CD4-positive, alpha-beta memory T cell (primary cell): ENCODE measurements around the gene EIF4H. TPM values are rescaled to one million over a fixed set of nuclear protein-coding genes. Genes with fewer than 3 reads are reported as not detected.

Experiments used
- CTCF ChIA-PET: fragments of 350-600 bp; sonication (Branson Sonifier 250); formaldehyde crosslinking; loops from one replicate; lab custom pipeline; 2021; ENCODE audit warnings: inconsistent platforms; ENCODE audit not compliant: partially characterized antibody; lab: Charles Lee
- POLR2A ChIA-PET: fragments of 350-600 bp; sonication (Branson Sonifier 250); formaldehyde crosslinking; loops from one replicate; lab custom pipeline; 2021; ENCODE audit not compliant: partially characterized antibody; lab: Charles Lee
- DNase-seq, 5 donors: peaks; one replicate each; pipeline versions ENCODE4 v3.0.0 to v3.0.0-alpha.2; 2020 to 2022; ENCODE audit warnings: mixed read lengths in 1 of 5
- H3K27ac ChIP-seq: one replicate; pipeline ENCODE4 v1.7.0; 2013; ENCODE audit warnings: low read depth, low read length
- H3K27me3 ChIP-seq: 2 replicates; pipeline ENCODE4 v1.7.0; 2013; ENCODE audit warnings: mild to moderate bottlenecking, low read length, moderate library complexity; ENCODE audit not compliant: insufficient read depth
- H3K36me3 ChIP-seq: 2 replicates; pipeline ENCODE4 v1.7.0; 2013; ENCODE audit warnings: mild to moderate bottlenecking, low read length, moderate library complexity; ENCODE audit not compliant: insufficient read depth
- H3K4me1 ChIP-seq: 2 replicates; pipeline ENCODE4 v1.7.0; 2013; ENCODE audit warnings: mild to moderate bottlenecking, low read length, moderate library complexity; ENCODE audit not compliant: insufficient read depth
- H3K4me3 ChIP-seq, 2 donors: one replicate each; pipeline ENCODE4 v1.7.0; 2013; ENCODE audit warnings: low read length in 2 of 2, mild to moderate bottlenecking in 1 of 2
- H3K9me3 ChIP-seq, 2 donors: one replicate each; pipeline ENCODE4 v1.7.0; 2013; ENCODE audit warnings: low read length in 2 of 2, control low read depth in 1 of 2; ENCODE audit not compliant: control insufficient read depth in 1 of 2
- H3K27ac Mint-ChIP-seq, 7 donors: one replicate each; pipeline ENCODE4 v1.8.0; 2020 to 2021; ENCODE audit warnings: mixed read lengths in 7 of 7, mild to moderate bottlenecking in 6 of 7, inconsistent platforms in 3 of 7, moderate library complexity in 3 of 7
- H3K27me3 Mint-ChIP-seq, 2 donors: one replicate each; pipeline ENCODE4 v1.8.0; 2020 to 2021; ENCODE audit warnings: mixed read lengths in 2 of 2
- H3K36me3 Mint-ChIP-seq, 2 donors: one replicate each; pipeline ENCODE4 v1.8.0; 2020 to 2021; ENCODE audit warnings: mixed read lengths in 2 of 2, inconsistent platforms in 1 of 2, mild to moderate bottlenecking in 1 of 2
- H3K4me1 Mint-ChIP-seq, 4 donors: one replicate each; pipeline ENCODE4 v1.8.0; 2020 to 2021; ENCODE audit warnings: mixed read lengths in 4 of 4, mild to moderate bottlenecking in 1 of 4
- H3K4me3 Mint-ChIP-seq, 8 donors: one replicate each; pipeline ENCODE4 v1.8.0; 2020 to 2021; ENCODE audit warnings: mixed read lengths in 8 of 8, mild to moderate bottlenecking in 7 of 8, moderate library complexity in 6 of 8, inconsistent platforms in 3 of 8
- H3K9me3 Mint-ChIP-seq, 8 donors: one replicate each; pipeline ENCODE4 v1.8.0; 2020 to 2021; ENCODE audit warnings: mixed read lengths in 8 of 8, mild to moderate bottlenecking in 5 of 8, inconsistent platforms in 3 of 8, moderate library complexity in 1 of 8
- intact Hi-C: fragments of 100-400 bp; cut with micrococcal nuclease; formaldehyde crosslinking; loops from one replicate; pipeline ENCODE4 v1.15.1; 2023
- polyA plus RNA-seq, 2 donors: library from polyadenylated mRNA; unstranded; fragments of 300-500 nt; fragmentation: Illumina TruSeq; gene quantifications; one replicate each; pipeline ENCODE4 v1.2.3, GENCODE V29; 2021
- total RNA-seq, 2 experiments: library from RNA; stranded (reverse); gene quantifications; one replicate each; pipeline ENCODE4 v1.2.3, GENCODE V29; 2021

EIF4H gene
- total and polyA plus RNA-seq, 4 experiments from 2014 or later: 167 to 316 (median 196) TPM

- Histone ChIP-seq H3K9me3 (no peaks in the 10 kb centered on the region), H3K36me3 (peaks cover 12% of the 10 kb centered on the region), H3K27me3 (no peaks in the 10 kb centered on the region), H3K4me1 (no peaks in the 10 kb centered on the region), H3K27ac (no peak overlapping the region), H3K4me3 (no peak overlapping the region)
- no peak overlapping the region for H3K4me3 Mint-ChIP-seq
- ChIA-PET POLR2A (no interaction called here), CTCF (interaction anchor here (0.6 kb wide), 1 partner anchor 20 kb away, joined by 3 read pairs; no protein-coding TSS in a partner anchor)
- peaks cover 16 to 17% of the 10 kb centered on the region in 2 donors for H3K36me3 Mint-ChIP-seq
- no peaks in the 10 kb centered on the region for H3K9me3 Mint-ChIP-seq
- H3K4me1 Mint-ChIP-seq: peaks cover 3 to 9% (median 5%) of the 10 kb centered on the region in 4 donors
- no peak for DNase-seq
- no peaks in the 10 kb centered on the region for H3K27me3 Mint-ChIP-seq
- intact Hi-C loops: no loop called here
- peak overlapping the region in 5 of 7 donors; percentile 19 to 81 (median 42) for H3K27ac Mint-ChIP-seq
These were observed 52.5 kb downstream of the EIF4H start for GRCh38 chr7:74226633-74227032.

GRCh38 chr7:74228951-74229900 lies 55.1 kb downstream of the EIF4H start:
- H3K9me3 Mint-ChIP-seq: no peaks in the 10 kb centered on the region
- H3K4me3 Mint-ChIP-seq: no peak overlapping the region
- H3K36me3 Mint-ChIP-seq: peaks cover 20 to 22% of the 10 kb centered on the region in 2 donors
- Histone ChIP-seq H3K27ac (no peak overlapping the region), H3K4me1 (no peaks in the 10 kb centered on the region), H3K4me3 (no peak overlapping the region), H3K9me3 (no peaks in the 10 kb centered on the region), H3K27me3 (no peaks in the 10 kb centered on the region), H3K36me3 (peaks cover 12% of the 10 kb centered on the region)
- peaks cover 3 to 6% (median 4%) of the 10 kb centered on the region in 4 donors for H3K4me1 Mint-ChIP-seq
- CTCF ChIA-PET: no interaction called here
- no peak for DNase-seq
- H3K27me3 Mint-ChIP-seq: no peaks in the 10 kb centered on the region
- POLR2A ChIA-PET: interaction anchor here (0.5 kb wide), 1 partner anchor 106 kb away, joined by 4 read pairs; no protein-coding TSS in a partner anchor
- intact Hi-C loops: no loop called here
- H3K27ac Mint-ChIP-seq: peak overlapping the region in 1 of 7 donors; percentile 35

GRCh38 chr7:74230446-74231231 lies 56.5 kb downstream of the EIF4H start:
- Mint-ChIP-seq H3K9me3 (no peaks in the 10 kb centered on the region), H3K27me3 (no peaks in the 10 kb centered on the region), H3K27ac (no peak overlapping the region), H3K4me3 (no peak overlapping the region), H3K36me3 (peaks cover 29 to 34% of the 10 kb centered on the region in 2 donors), H3K4me1 (peaks cover 3 to 6% (median 4%) of the 10 kb centered on the region in 4 donors)
- DNase-seq: no peak
- Histone ChIP-seq H3K4me1 (no peaks in the 10 kb centered on the region), H3K9me3 (no peaks in the 10 kb centered on the region), H3K4me3 (no peak overlapping the region), H3K27me3 (no peaks in the 10 kb centered on the region), H3K36me3 (peaks cover 12% of the 10 kb centered on the region), H3K27ac (no peak overlapping the region)
- intact Hi-C loops: no loop called here
- CTCF ChIA-PET: interaction anchor here (1.5 kb wide), 1 partner anchor 24 kb away, joined by 7 read pairs; no protein-coding TSS in a partner anchor
- POLR2A ChIA-PET: no interaction called here

DNA sequence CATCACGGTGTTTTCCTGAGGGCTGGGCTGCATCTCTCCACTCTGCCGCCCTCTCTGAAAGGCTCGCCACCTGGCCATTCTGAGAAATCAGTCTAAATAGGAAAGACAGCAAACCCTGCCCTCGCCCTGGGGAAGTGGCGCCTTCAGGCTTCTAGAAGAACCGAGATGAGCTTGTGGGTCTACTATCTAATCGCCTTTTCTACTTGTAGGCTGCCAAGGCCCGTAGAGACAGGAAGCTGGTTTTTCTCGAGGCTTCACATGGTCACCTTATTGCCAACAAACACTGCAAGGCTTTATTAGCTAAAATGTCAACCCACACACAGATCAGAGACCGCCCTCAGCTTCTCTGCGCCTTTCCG lies 57.1 kb downstream of the EIF4H start:
- ChIA-PET POLR2A (no interaction called here), CTCF (interaction anchor here (1.5 kb wide), 1 partner anchor 25 kb away, joined by 7 read pairs; no protein-coding TSS in a partner anchor)
- Histone ChIP-seq H3K9me3 (no peaks in the 10 kb centered on the region), H3K36me3 (peaks cover 12% of the 10 kb centered on the region), H3K27ac (no peak overlapping the region), H3K4me3 (no peak overlapping the region), H3K4me1 (no peaks in the 10 kb centered on the region), H3K27me3 (no peaks in the 10 kb centered on the region)
- Mint-ChIP-seq H3K36me3 (peaks cover 31 to 35% of the 10 kb centered on the region in 2 donors), H3K27me3 (no peaks in the 10 kb centered on the region), H3K9me3 (no peaks in the 10 kb centered on the region), H3K27ac (peak overlapping the region in 2 of 7 donors; percentile 4 to 35), H3K4me3 (no peak overlapping the region), H3K4me1 (peaks cover 3 to 5% (median 4%) of the 10 kb centered on the region in 4 donors)
- intact Hi-C loops: no loop called here
- no peak for DNase-seq

DNA sequence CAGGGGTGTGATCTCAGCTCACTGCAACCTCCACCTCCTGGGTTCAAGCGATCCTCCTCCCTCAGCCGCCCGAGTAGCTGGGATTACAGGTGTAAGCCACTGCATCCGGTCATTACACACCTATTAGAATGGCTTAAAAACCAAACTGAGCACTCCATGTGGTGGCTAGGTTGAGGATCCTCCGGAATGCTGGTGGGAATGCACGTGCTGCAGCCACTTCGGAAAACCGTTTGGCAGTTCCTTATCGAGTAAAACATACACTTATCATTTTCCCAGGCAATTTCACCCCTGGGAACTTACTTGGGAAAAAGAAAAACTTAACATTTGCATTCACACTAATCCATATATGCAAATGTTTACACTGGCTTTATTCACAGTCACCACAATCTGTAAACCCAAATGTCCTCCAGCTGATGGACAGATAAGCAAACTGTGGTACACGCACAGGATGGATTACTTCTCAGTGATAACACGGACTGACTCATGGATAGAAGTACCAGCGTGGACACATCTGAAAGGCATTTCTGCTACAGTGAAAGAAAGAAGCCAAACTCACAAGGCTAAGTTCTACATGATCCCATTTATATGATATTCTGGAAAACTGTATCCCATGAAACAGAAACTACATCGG lies 59.6 kb downstream of the EIF4H start:
- no peaks in the 10 kb centered on the region for H3K27me3 Mint-ChIP-seq
- POLR2A ChIA-PET: no interaction called here
- H3K36me3 ChIP-seq: peaks cover 29% of the 10 kb centered on the region

GRCh38 chr7:74235518-74236268 lies 61.5 kb downstream of the EIF4H start:
- DNase-seq: no peak
- Histone ChIP-seq H3K9me3 (no peaks in the 10 kb centered on the region), H3K27ac (no peak overlapping the region), H3K4me3 (no peak overlapping the region), H3K27me3 (no peaks in the 10 kb centered on the region), H3K4me1 (no peaks in the 10 kb centered on the region), H3K36me3 (peaks cover 31% of the 10 kb centered on the region)
- H3K4me1 Mint-ChIP-seq: peaks cover 0 to 7% (median 0%) of the 10 kb centered on the region in 4 donors
- ChIA-PET CTCF (interaction anchor here (2.6 kb wide), 1 partner anchor 30 kb away, joined by 7 read pairs; no protein-coding TSS in a partner anchor), POLR2A (no interaction called here)
- H3K9me3 Mint-ChIP-seq: no peaks in the 10 kb centered on the region
- intact Hi-C loops: no loop called here
- peak overlapping the region in 2 of 7 donors; percentile 29 to 63 for H3K27ac Mint-ChIP-seq
- peaks cover 35 to 49% of the 10 kb centered on the region in 2 donors for H3K36me3 Mint-ChIP-seq
- no peaks in the 10 kb centered on the region for H3K27me3 Mint-ChIP-seq
- no peak overlapping the region for H3K4me3 Mint-ChIP-seq

More for the DNA sequence above, 59.6 kb downstream of the EIF4H start:
- Mint-ChIP-seq H3K4me1 (peaks cover 0 to 7% (median 0%) of the 10 kb centered on the region in 4 donors), H3K4me3 (no peak overlapping the region), H3K36me3 (peaks cover 37 to 50% of the 10 kb centered on the region in 2 donors), H3K27ac (no peak overlapping the region), H3K9me3 (no peaks in the 10 kb centered on the region)
- intact Hi-C loops: no loop called here
- Histone ChIP-seq H3K27me3 (no peaks in the 10 kb centered on the region), H3K9me3 (no peaks in the 10 kb centered on the region), H3K27ac (no peak overlapping the region), H3K4me3 (no peak overlapping the region), H3K4me1 (no peaks in the 10 kb centered on the region)
- no peak for DNase-seq
- CTCF ChIA-PET: interaction anchor here (0.9 kb wide), 1 partner anchor 27 kb away, joined by 3 read pairs; no protein-coding TSS in a partner anchor
